Epithelial cell of proximal tubule (primary cell): ENCODE measurements around the gene KIAA1549. TPM values are rescaled to one million over a fixed set of nuclear protein-coding genes. Genes with fewer than 3 reads are reported as not detected.
"Not testable (repeated sequence)": the region's sequence is repeated elsewhere in the genome, so short reads cannot be mapped to it uniquely, and the experiment has no call there.

Experiments
- DNase-seq: peaks from one replicate; pipeline ENCODE4 v3.0.0-alpha.2; 2011; ENCODE audit warnings: low read depth
- H3K4me3 ChIP-seq: 2 replicates; pipeline ENCODE4 v1.5.1; 2011; ENCODE audit warnings: low read depth, mild to moderate bottlenecking, low read length
- total RNA-seq: library from RNA; depleted of rRNA; stranded (reverse); fragments of >200 nt; gene quantifications from 2 replicates; pipeline ENCODE4 v1.2.3, GENCODE V29; 2015
- TF ChIP-seq, protein P1 (sequence below): conservative IDR thresholded peaks from 2 replicates; pipeline ENCODE4 v1.5.1; 2012; ENCODE audit warnings: low read depth, mild to moderate bottlenecking, low read length

The KIAA1549 gene
- total RNA-seq, 1 donor from 2014 or later, result 1.8 TPM

DNA sequence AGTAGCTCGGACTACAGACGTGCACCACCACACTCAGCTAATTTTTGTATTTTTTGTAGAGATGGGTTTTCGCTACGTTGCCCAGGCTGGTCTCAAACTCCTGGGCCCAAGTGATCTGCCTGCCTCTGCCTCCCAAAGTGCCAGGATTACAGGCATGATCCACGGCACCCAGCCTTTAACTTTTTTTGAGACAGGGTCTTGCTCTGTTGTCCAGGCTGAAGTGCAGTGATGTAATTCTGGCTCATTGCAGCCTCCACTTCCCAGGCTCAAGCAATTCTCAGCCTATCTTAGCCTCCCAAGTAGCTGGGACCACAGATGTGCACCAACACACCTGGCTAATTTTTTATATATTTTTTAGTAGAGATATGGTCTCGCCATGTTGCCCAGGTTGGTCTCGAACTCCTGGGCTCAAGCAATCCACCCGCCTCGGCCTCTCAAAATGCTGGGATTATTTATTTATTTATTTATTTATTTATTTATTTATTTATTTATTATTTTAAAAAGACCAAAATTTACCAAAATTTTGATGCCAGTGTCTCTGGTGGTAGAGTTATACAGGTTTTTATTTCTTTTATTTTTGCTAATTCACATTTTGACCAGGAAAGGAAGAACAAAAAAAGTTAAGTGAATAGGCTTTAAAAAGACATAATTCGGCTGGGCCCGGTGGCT, 158.2 kb downstream of the KIAA1549 start:
- no peak overlapping the region for H3K4me3 ChIP-seq
- TF ChIP-seq, protein P1, sequence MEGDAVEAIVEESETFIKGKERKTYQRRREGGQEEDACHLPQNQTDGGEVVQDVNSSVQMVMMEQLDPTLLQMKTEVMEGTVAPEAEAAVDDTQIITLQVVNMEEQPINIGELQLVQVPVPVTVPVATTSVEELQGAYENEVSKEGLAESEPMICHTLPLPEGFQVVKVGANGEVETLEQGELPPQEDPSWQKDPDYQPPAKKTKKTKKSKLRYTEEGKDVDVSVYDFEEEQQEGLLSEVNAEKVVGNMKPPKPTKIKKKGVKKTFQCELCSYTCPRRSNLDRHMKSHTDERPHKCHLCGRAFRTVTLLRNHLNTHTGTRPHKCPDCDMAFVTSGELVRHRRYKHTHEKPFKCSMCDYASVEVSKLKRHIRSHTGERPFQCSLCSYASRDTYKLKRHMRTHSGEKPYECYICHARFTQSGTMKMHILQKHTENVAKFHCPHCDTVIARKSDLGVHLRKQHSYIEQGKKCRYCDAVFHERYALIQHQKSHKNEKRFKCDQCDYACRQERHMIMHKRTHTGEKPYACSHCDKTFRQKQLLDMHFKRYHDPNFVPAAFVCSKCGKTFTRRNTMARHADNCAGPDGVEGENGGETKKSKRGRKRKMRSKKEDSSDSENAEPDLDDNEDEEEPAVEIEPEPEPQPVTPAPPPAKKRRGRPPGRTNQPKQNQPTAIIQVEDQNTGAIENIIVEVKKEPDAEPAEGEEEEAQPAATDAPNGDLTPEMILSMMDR, result no peak
- DNase-seq, result no peak

- no peak for DNase-seq
- TF ChIP-seq, protein P1, result no peak
- no peak overlapping the region for H3K4me3 ChIP-seq
Measured at GRCh38 chr7:138821912-138822311, 159.3 kb downstream of the KIAA1549 start.

DNA sequence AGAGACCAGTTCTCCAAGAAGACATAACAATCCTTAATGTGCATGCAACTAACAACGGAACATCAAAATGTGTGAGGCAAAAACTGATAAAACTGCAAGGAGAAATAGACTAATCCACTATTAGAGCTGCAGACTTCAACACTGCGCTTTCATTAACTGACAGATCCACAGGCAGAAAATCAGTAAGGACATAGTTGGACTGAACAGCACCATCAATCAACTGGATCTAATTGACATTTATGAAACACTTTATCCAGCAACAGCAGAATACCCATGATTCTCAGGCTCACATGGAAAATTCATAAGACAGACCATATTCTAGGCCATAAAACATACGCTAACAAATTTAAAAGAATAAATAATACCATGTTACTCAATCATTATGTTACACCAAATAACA, 161.6 kb downstream of the KIAA1549 start:
- TF ChIP-seq, protein P1, result no peak

DNA sequence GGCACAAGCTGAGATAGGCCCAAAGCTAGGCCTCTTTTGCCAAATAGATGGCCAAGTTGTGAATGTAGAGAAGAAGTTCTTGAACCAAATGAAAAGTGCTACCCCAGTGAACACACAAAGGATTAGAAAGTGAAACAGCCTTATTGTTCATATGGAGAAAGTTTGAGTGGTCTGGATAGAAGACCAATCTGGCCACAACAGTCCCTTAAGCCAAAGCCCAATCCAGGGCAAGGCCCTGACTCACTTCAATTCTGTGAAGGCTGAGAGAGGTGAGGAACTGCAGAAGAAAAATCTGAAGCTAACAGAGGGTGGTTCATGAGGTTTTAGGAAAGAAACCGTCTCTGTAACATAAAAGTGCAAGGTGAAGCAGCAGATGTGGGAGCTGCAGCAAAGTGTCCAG, 164.5 kb downstream of the KIAA1549 start:
- TF ChIP-seq, protein P1, result no peak
- H3K4me3 ChIP-seq, result no peak overlapping the region
- no peak for DNase-seq

More for the DNA sequence above, 161.6 kb downstream of the KIAA1549 start:
- H3K4me3 ChIP-seq, result no peak overlapping the region
- DNase-seq, result no peak

- TF ChIP-seq, protein P1, result no peak
- no peak overlapping the region for H3K4me3 ChIP-seq
- no peak for DNase-seq
Measured at GRCh38 chr7:138814816-138815332, 166.3 kb downstream of the KIAA1549 start.

DNA sequence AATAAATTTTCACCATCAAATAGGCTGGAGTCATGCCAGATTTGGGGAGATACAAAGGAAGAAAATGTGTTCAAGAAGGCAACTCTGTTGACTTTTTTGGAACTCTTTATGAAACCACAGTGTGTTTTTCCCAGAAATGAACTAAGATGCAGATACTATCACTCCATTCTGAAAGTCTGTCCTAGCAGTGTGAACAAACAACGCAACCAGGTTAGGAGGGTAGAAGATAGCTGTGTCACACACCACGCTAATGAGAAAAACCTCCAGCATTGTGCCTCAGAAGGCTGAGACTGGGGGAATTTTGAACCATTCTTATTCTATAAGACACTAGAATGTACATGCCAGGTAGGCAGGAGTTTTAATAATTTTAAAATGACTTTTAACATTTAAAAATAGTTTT, 167.2 kb downstream of the KIAA1549 start:
- H3K4me3 ChIP-seq, result no peak overlapping the region
- TF ChIP-seq, protein P1, result no peak
- no peak for DNase-seq

DNA sequence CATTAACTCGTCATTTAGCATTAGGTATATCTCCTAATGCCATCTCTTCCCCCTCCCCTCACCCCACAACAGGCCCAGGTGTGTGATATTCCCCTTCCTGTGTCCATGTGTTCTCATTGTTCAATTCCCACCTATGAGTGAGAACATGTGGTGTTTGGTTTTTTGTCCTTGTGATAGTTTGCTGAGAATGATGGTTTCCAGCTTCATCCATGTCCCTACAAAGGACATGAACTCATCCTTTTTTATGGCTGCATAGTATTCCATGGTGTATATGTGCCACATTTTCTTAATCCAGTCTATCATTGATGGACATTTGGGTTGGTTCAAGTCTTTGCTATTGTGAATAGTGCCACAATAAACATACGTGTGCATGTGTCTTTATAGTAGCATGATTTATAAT, 169.9 kb downstream of the KIAA1549 start:
- H3K4me3 ChIP-seq, DNase-seq: not testable (repeated sequence)
